ENCODE measurements around the gene SCEL. TPM values are rescaled to one million over a fixed set of nuclear protein-coding genes. Genes with fewer than 3 reads are reported as not detected.

SCEL gene, protein sequence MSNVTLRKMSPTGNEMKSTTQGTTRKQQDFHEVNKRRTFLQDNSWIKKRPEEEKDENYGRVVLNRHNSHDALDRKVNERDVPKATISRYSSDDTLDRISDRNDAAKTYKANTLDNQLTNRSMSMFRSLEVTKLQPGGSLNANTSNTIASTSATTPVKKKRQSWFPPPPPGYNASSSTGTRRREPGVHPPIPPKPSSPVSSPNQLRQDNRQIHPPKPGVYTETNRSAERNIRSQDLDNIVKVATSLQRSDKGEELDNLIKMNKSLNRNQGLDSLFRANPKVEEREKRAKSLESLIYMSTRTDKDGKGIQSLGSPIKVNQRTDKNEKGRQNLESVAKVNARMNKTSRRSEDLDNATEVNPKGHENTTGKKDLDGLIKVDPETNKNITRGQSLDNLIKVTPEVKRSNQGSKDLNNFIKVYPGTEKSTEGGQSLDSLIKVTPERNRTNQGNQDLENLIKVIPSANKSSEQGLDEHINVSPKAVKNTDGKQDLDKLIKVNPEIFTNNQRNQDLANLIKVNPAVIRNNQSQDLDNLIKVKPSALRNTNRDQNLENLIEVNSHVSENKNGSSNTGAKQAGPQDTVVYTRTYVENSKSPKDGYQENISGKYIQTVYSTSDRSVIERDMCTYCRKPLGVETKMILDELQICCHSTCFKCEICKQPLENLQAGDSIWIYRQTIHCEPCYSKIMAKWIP
- polyA plus RNA-seq = not detected in 2 replicates

GRCh38 chr13:77535448-77535847 lies at the start of gene SCEL:
Gene SCEL (plus strand): TSS chr13:77535706. CDS start chr13:77555876, 20,170 bp downstream.

Other genes with a start within 250 kb of the SCEL start
- 139 and 195 TPM in 2 replicates for gene MYCBP2, start 208.6 kb upstream of the SCEL start, polyA plus RNA-seq
- gene SLAIN1, start 162.0 kb downstream of the SCEL start, polyA plus RNA-seq = 7.6 and 15.4 TPM in 2 replicates